Measurements from ENCODE around the gene RNF152. TPM values are rescaled to one million over a fixed set of nuclear protein-coding genes. Genes with fewer than 3 reads are reported as not detected.

The RNF152 gene
- total RNA-seq, 1 donor from 2014 or later = 0.70 TPM

GRCh38 chr18:61854578-61855448 lies 38.0 kb downstream of the RNF152 start:
- no peak for DNase-seq (ENCODE audit: low read depth)

GRCh38 chr18:61853855-61854254 lies 39.0 kb downstream of the RNF152 start:
- DNase-seq (ENCODE audit: low read depth) = no peak

- no peak for DNase-seq (ENCODE audit: low read depth)
Measured at GRCh38 chr18:61852496-61852895, 40.3 kb downstream of the RNF152 start.

DNA sequence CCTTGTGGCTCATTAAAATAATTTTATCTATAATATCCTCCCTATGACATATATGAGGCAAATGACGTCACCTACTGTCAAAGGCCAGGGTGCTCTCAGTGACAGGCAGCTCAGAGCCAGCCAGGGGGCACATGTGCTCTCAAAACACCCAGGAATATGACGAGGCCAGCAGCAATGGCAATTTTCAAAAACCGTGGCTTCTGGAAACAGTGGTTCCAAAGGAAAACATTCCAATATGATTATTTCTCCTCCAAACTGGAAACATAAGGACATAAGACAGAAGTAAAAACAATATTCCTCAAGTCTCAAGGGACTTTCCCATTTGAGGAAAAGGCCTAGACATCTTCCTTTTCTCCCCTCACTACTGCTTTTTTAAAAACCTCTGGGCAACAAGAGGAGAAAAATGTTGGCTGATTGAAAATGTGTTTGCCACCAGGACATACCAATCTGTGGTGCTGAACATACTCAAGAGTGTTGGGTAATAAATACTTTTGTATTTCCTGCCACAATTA lies 40.8 kb downstream of the RNF152 start:
- DNase-seq (ENCODE audit: low read depth) = no peak

DNA sequence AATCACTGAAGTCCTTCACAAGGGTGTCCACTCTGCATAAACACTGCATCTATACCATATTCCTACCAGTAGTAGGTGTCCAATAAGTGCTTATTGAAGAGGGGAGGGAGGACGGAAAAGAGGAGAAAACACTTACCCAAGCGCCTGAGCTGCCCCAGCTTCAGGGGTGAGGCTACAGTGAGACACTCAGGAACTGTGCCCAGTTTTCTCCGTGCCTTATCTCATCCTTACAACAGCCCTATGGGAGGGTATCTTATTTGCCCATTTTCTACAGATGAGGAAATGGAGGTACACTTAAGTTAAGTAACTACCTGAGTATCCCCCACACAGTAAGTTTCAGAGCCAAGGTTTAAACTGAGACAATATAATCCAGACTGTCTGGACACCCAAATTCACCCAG lies 41.5 kb downstream of the RNF152 start:
- DNase-seq (ENCODE audit: low read depth) = no peak

GRCh38 chr18:61850756-61851155 lies 42.1 kb downstream of the RNF152 start:
- DNase-seq (ENCODE audit: low read depth) = no peak

DNA sequence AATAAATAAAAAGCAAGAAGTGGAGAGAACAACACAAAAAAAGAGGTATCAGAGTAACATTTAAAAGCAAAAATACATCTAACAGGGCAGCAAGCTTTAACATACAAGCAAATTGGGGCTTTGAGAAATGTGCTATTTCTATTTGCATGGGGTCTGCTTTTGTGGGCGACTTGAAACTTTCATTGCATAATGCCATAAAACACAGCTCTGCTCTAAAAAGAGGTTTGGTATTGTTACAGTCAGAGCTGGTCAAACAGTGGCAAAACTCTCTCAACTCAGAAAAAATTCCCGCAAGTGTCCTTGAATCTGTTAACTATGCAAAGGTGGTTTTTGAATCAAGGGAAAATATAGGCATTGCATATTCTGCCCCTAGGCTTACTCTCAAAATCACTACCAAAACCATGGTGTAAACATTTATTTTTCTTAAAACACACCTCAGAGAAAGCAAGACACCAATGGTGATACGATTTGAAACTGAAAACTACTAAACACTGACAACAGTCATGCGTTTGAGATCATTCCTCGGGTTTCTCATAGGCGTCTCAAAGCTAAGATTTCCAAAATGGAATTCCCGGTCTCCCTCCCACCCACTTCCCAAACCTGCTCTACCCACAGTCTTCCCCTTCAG lies 45.5 kb downstream of the RNF152 start:
- DNase-seq (ENCODE audit: low read depth) = no peak

GRCh38 chr18:61845197-61845596 lies 47.6 kb downstream of the RNF152 start:
- no peak for DNase-seq (ENCODE audit: low read depth)

DNA sequence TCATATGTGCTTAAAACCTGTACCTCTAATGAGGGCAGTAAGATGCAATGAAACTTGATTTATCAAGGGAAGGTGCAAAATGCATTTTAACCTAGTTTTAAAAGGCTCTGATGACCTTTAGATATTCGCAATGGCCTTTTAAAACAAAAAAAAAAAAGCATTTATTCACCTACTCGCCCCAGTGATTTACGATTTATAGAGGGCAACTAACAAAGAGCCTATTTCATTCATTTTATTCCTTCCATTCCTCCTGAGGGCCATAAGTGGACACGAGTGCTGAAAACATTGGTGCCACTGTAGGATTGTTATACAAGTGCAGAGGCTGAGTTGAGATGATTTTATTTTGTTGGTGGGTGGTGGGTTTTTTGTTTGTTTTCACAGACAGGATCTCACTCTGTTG lies 48.1 kb downstream of the RNF152 start:
- DNase-seq (ENCODE audit: low read depth) = no peak

GRCh38 chr18:61842146-61842545 lies 50.7 kb downstream of the RNF152 start:
- no peak for DNase-seq (ENCODE audit: low read depth)

DNA sequence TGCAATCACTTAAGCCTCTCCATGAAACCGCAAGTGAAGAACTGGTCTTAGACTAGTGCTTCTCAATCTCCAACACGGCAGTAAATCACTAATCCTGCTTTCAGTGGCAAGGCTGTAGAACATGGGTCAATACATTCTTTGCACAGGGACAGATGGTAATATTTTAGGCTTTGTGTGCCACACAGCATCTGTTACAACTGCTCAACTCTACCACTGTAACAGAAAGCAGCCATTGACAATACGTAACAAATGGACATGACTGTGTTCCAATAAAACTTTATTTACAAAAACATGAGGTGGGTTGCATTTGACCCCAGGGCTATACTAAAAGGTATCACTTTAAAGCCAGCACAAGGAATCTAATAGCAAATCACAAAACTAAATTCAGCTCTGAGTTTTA lies 51.1 kb downstream of the RNF152 start:
- no peak for DNase-seq (ENCODE audit: low read depth)

DNA sequence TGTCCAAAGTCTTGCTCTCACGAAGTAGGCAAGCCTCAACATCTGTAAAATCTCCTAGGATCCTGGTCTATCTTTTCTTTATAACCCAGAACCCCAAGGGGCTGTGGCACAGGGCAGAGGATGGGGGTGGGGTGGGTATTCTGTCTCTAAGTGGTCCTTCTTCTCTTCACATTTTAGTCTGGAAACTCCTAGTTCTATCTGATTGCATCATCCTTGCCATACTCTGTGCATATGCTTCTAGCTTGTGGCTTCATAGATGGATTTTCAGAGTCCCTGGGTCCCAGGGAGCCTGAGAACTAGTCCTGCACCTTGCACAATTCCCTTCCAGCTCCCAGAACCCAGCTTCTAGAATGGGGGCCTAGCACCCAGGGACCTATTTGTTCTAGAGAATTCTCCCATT lies 52.5 kb downstream of the RNF152 start:
- DNase-seq (ENCODE audit: low read depth) = no peak

GRCh38 chr18:61838521-61838920 lies 54.3 kb downstream of the RNF152 start:
- DNase-seq (ENCODE audit: low read depth) = no peak

GRCh38 chr18:61833978-61834377 lies 58.8 kb downstream of the RNF152 start:
- DNase-seq (ENCODE audit: low read depth) = no peak

GRCh38 chr18:61833387-61833786 lies 59.4 kb downstream of the RNF152 start:
- DNase-seq (ENCODE audit: low read depth) = peak; percentile 13

DNA sequence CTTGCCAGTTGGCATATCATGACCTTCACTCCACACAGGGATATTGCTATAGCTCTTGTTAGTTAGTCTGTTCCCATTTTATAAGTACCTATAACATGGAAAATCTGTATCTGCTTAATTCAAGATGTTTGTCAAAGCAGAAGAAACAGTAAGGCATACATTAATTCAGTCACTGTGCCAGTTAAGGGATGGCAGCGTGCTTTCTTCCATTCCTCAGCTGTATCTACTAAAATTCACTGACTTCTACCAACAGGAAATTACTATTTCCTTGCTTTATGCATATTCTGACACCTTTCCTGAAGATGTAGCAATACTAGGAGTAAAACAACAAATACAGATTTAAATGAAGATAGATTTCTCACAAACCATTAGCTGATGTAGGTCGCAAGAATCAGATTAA lies 59.9 kb downstream of the RNF152 start:
- DNase-seq (ENCODE audit: low read depth) = no peak

DNA sequence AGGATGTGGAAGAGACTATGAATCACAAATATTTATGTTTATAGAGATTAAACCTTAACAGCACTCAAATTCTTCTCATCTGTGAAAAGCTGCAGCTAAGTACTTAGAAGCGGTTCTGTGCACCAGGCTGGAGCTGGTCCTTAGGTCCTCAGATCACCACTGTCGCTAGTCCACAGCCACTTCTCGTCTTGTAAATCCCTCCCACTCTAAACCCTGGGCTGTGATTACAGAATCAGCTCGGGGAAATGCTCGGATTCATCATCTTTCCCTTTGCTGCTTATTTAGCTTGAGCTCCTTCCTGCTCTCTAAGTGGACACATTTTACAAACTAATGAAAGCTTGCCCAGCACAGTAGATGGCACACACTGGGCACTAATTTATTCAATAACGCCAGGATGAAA lies 61.7 kb downstream of the RNF152 start:
- DNase-seq (ENCODE audit: low read depth) = no peak

DNA sequence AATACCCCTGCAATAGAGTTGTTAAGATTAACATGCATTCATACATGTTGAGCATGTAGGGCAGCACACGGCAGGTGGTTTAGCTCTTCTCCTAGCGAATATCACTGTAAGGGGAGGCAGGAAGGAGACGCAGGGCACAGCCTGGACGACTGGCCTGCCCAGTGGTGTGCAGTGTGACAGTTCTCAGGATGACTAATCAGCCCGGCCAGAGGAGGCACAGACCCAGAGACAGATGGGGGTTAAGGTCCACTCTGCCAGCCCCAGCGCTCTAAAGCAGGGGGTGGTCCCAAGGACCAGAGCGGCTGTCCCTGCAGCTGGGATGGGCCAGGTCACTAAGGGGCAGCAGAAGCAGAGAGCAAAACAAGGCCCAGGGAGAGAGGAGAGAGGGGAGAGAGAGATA lies 63.7 kb downstream of the RNF152 start:
- DNase-seq (ENCODE audit: low read depth) = no peak

GRCh38 chr18:61827591-61827990 lies 65.2 kb downstream of the RNF152 start:
- peak; percentile 18 for DNase-seq (ENCODE audit: low read depth)

- DNase-seq (ENCODE audit: low read depth) = no peak
Measured at GRCh38 chr18:61825386-61825785, 67.4 kb downstream of the RNF152 start.

GRCh38 chr18:61824733-61825363 lies 68.0 kb downstream of the RNF152 start:
- peak; percentile 12 for DNase-seq (ENCODE audit: low read depth)

DNA sequence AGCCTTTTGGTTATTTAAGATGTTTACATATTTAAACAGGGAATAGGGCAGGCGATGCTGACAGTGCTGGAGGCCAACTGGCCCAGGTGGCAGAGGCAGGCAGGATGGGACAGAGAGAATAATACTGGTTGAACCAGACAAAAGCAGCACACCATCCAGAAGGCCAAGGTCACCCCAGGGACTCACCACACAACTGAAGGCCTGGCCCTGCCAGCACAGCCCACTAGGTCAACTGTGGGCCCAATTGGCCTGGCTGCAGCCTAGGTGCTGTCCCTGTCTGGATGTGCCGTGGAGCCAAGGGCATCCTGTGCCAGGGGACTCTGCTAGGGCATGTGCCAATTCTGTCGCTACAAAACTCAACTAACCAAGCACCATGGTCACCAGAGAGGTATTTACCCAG lies 69.2 kb downstream of the RNF152 start:
- no peak for DNase-seq (ENCODE audit: low read depth)

GRCh38 chr18:61822879-61823278 lies 69.9 kb downstream of the RNF152 start:
- no peak for DNase-seq (ENCODE audit: low read depth)

All from renal cortical epithelial cell (primary cell).